Middle frontal gyrus (tissue), 1 donor: ENCODE measurements around the gene PACRG.

Source experiments
- DNase-seq: peaks from one replicate; pipeline ENCODE4 v3.0.0-alpha.2; 2015; ENCODE audit warnings: low spot score; ENCODE audit errors: extremely low spot score

Gene PACRG

GRCh38 chr6:162862941-162863340, 135.2 kb downstream of the PACRG start:
- DNase-seq: no peak

- DNase-seq: no peak
Measured at GRCh38 chr6:162863821-162864220, 136.0 kb downstream of the PACRG start.

- DNase-seq: no peak
Measured at GRCh38 chr6:162864911-162865310, 137.1 kb downstream of the PACRG start.

GRCh38 chr6:162866656-162867055, 138.9 kb downstream of the PACRG start:
- DNase-seq: no peak

- DNase-seq: no peak
Measured at GRCh38 chr6:162868397-162868796, 140.6 kb downstream of the PACRG start.

- DNase-seq: no peak
Measured at GRCh38 chr6:162871966-162872365, 144.2 kb downstream of the PACRG start.

GRCh38 chr6:162873537-162873936, 145.8 kb downstream of the PACRG start:
- DNase-seq: no peak

- DNase-seq: no peak
Measured at GRCh38 chr6:162875070-162875469, 147.3 kb downstream of the PACRG start.

- DNase-seq: no peak
Measured at GRCh38 chr6:162882801-162883481, 155.2 kb downstream of the PACRG start.

GRCh38 chr6:162887981-162888689, 160.4 kb downstream of the PACRG start:
- no peak for DNase-seq

- no peak for DNase-seq
Measured at GRCh38 chr6:162889303-162889702, 161.5 kb downstream of the PACRG start.

GRCh38 chr6:162898011-162898410, 170.2 kb downstream of the PACRG start:
- no peak for DNase-seq

GRCh38 chr6:162899148-162899547, 171.4 kb downstream of the PACRG start:
- DNase-seq: no peak

- no peak for DNase-seq
Measured at GRCh38 chr6:162900503-162900902, 172.7 kb downstream of the PACRG start.

GRCh38 chr6:162904069-162904663, 176.4 kb downstream of the PACRG start:
- DNase-seq: no peak

GRCh38 chr6:162906479-162906878, 178.7 kb downstream of the PACRG start:
- no peak for DNase-seq

- DNase-seq: no peak
Measured at GRCh38 chr6:162907876-162908481, 180.2 kb downstream of the PACRG start.

- DNase-seq: no peak
Measured at GRCh38 chr6:162913206-162913605, 185.4 kb downstream of the PACRG start.

GRCh38 chr6:162917506-162917905, 189.7 kb downstream of the PACRG start:
- DNase-seq: no peak

- DNase-seq: no peak
Measured at GRCh38 chr6:162921062-162921461, 193.3 kb downstream of the PACRG start.

GRCh38 chr6:162921510-162922040, 193.8 kb downstream of the PACRG start:
- DNase-seq: no peak
